Astrocyte (in vitro differentiated cells and primary cell): ENCODE measurements around the gene MMP28.

Experiments
- EZH2 ChIP-seq: IDR thresholded peaks from 2 replicates; pipeline ENCODE4 v1.6.1; 2012; ENCODE audit warnings: mild to moderate bottlenecking, low read length, inconsistent platforms; ENCODE audit not compliant: insufficient read depth
- TF ChIP-seq, protein P1 (sequence below): IDR thresholded peaks from 2 replicates; pipeline ENCODE4 v1.5.1; 2011; ENCODE audit warnings: low read depth, mild to moderate bottlenecking, inconsistent platforms, low read length, moderate library complexity; ENCODE audit not compliant: insufficient read depth

DNA sequence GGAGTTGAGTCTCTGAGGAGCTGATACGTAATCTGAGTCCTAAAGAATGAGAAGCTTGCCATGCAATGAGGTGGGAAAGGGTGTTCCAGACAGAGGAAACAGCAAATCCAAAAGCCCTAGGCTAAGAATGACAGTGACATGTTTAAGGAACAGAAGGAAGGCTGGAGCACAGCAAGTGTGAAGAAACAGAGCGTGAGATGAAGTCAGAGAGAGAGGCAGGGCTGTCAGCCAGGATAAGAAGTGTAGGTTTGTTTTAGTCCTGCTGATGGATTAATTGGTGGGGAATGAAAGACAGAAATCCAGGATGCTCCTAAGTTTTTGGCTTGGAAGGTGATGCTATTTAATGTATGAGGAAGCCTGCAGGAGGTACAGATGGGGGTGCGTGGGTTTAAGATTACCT, 14.5 kb downstream of the MMP28 start:
- TF ChIP-seq, protein P1, sequence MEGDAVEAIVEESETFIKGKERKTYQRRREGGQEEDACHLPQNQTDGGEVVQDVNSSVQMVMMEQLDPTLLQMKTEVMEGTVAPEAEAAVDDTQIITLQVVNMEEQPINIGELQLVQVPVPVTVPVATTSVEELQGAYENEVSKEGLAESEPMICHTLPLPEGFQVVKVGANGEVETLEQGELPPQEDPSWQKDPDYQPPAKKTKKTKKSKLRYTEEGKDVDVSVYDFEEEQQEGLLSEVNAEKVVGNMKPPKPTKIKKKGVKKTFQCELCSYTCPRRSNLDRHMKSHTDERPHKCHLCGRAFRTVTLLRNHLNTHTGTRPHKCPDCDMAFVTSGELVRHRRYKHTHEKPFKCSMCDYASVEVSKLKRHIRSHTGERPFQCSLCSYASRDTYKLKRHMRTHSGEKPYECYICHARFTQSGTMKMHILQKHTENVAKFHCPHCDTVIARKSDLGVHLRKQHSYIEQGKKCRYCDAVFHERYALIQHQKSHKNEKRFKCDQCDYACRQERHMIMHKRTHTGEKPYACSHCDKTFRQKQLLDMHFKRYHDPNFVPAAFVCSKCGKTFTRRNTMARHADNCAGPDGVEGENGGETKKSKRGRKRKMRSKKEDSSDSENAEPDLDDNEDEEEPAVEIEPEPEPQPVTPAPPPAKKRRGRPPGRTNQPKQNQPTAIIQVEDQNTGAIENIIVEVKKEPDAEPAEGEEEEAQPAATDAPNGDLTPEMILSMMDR: no peak
- no peak for TF ChIP-seq EZH2
